GM12878 (cell line): ENCODE data around the gene AXDND1. TPM values are rescaled to one million over a fixed set of nuclear protein-coding genes. Genes with fewer than 3 reads are reported as not detected.

ENCODE experiments used
- ATAC-seq: fragments of 200-7000 bp; cut with Tn5 transposase; 3 replicates; pipeline ENCODE4 v1.9.1; 2020; ENCODE audit warnings: mild to moderate bottlenecking, moderate library complexity
- BruUV-seq: library from RNA; stranded (reverse); fragments of 400-500 nt; replicated peaks from 2 replicates; lab custom pipeline; 2021; lab: Mats Ljungman, UMichigan
- CTCF ChIA-PET: fragments of 300-600 bp; sonication (Branson Sonifier 250); formaldehyde crosslinking; extraction: SDS; loops from one replicate; lab custom pipeline; 2021; ENCODE audit warnings: inconsistent platforms; lab: Yijun Ruan, JAX
- POLR2A ChIA-PET: fragments of 350-600 bp; formaldehyde crosslinking; extraction: SDS; loops from one replicate; lab custom pipeline; 2021; ENCODE audit warnings: inconsistent platforms; lab: Charles Lee
- RAD21 ChIA-PET: fragments of 300-600 bp; sonication (Branson Sonifier 250); formaldehyde crosslinking; loops from one replicate; lab custom pipeline; 2023; ENCODE audit warnings: antibody characterized with exemption; ENCODE audit not compliant: unreplicated experiment; lab: Charles Lee
- SMC1A ChIA-PET: fragments of 300-600 bp; sonication (Branson Sonifier 250); formaldehyde crosslinking; loops from one replicate; lab custom pipeline; 2023; ENCODE audit not compliant: unreplicated experiment, uncharacterized antibody; lab: Charles Lee
- DNase-seq: peaks from one replicate; pipeline ENCODE4 v3.0.0-alpha.2; 2011; ENCODE audit warnings: low read depth, low spot score
- FAIRE-seq: peaks from 3 replicates; lab custom pipeline; 2011; peaks lifted over from hg19 to GRCh38; lab: Jason Lieb, UNC
- H2AFZ ChIP-seq: 2 replicates; pipeline ENCODE4 v1.6.0; 2011; ENCODE audit warnings: low read depth, low read length, control low read depth; ENCODE audit not compliant: control insufficient read depth
- H3K27ac ChIP-seq: 2 replicates; pipeline ENCODE4 v1.5.1; 2011; ENCODE audit warnings: control low read depth; ENCODE audit not compliant: control insufficient read depth, insufficient read depth
- H3K27me3 ChIP-seq, 2 experiments: replicated peaks in 1 of 2; 2 replicates each; pipeline versions ENCODE4 v1.6.0 to v1.6.1; 2011; ENCODE audit warnings: low read length in 1 of 2; ENCODE audit not compliant: control insufficient read depth in 2 of 2, insufficient read depth in 2 of 2
- H3K36me3 ChIP-seq, 2 experiments: 2 replicates each; pipeline ENCODE4 v1.5.1; 2011; ENCODE audit warnings: low read length in 1 of 2; ENCODE audit not compliant: control insufficient read depth in 2 of 2, insufficient read depth in 2 of 2
- H3K4me1 ChIP-seq: 2 replicates; pipeline ENCODE4 v1.6.1; 2011; ENCODE audit warnings: mild to moderate bottlenecking, low read length, moderate library complexity, mixed read lengths; ENCODE audit not compliant: control insufficient read depth, insufficient read depth
- H3K4me2 ChIP-seq: 2 replicates; pipeline ENCODE4 v1.6.0; 2011; ENCODE audit warnings: control low read depth; ENCODE audit not compliant: control insufficient read depth, insufficient read depth
- H3K4me3 ChIP-seq: fragments of 200-600 bp; sonication (generic); 2 replicates; pipeline ENCODE4 v1.5.1; 2016
- H3K79me2 ChIP-seq: 2 replicates; pipeline ENCODE4 v1.6.0; 2011; ENCODE audit warnings: low read length; ENCODE audit not compliant: control insufficient read depth, insufficient read depth
- H3K9ac ChIP-seq: 2 replicates; pipeline ENCODE4 v1.8.0; 2011; ENCODE audit warnings: low read length, control low read depth, mixed read lengths; ENCODE audit not compliant: control insufficient read depth, insufficient read depth
- H3K9me3 ChIP-seq: replicated peaks from 3 replicates; pipeline ENCODE4 v1.5.1; 2011; ENCODE audit warnings: mild to moderate bottlenecking, low read length; ENCODE audit not compliant: control insufficient read depth, insufficient read depth
- H4K20me1 ChIP-seq: 2 replicates; pipeline ENCODE4 v1.6.0; 2011; ENCODE audit not compliant: control insufficient read depth, insufficient read depth
- ESRRA ChIP-seq: IDR thresholded peaks from 2 replicates; pipeline ENCODE4 v1.6.1; 2012; ENCODE audit warnings: mild to moderate bottlenecking, low read length, improper control_type of control experiment
- HDAC2 ChIP-seq: fragments of 200-600 bp; sonication (generic); IDR thresholded peaks from 2 replicates; pipeline ENCODE4 v1.6.1; 2017
- JUNB ChIP-seq: IDR thresholded peaks from 2 replicates; pipeline ENCODE4 v1.6.1; 2016; ENCODE audit warnings: antibody characterized with exemption, mild to moderate bottlenecking
- MXI1 ChIP-seq: fragments of 150-350 bp; IDR thresholded peaks from 2 replicates; pipeline ENCODE4 v1.6.1; 2011; ENCODE audit warnings: low read depth, mild to moderate bottlenecking, inconsistent platforms, low read length, improper control_type of control experiment
- NFIC ChIP-seq: IDR thresholded peaks from 2 replicates; pipeline ENCODE4 v1.6.1; 2012; ENCODE audit warnings: low read depth, mild to moderate bottlenecking, inconsistent platforms, low read length, moderate library complexity
- NFXL1 ChIP-seq: fragments of 450-650 bp; IDR thresholded peaks from 2 replicates; pipeline ENCODE4 v1.6.1; 2017; ENCODE audit warnings: antibody characterized with exemption, mild to moderate bottlenecking, borderline replicate concordance
- STAT3 ChIP-seq: IDR thresholded peaks from 2 replicates; pipeline ENCODE4 v1.6.1; 2011; ENCODE audit warnings: low read depth, low read length, improper control_type of control experiment
- SUZ12 ChIP-seq: fragments of 200-600 bp; sonication (generic); IDR thresholded peaks from one replicate; pipeline ENCODE4 v1.6.1; 2018; ENCODE audit warnings: antibody characterized with exemption, mild to moderate bottlenecking; ENCODE audit not compliant: unreplicated experiment
- TCF12 ChIP-seq: IDR thresholded peaks from 2 replicates; pipeline ENCODE4 v1.6.1; 2011; ENCODE audit warnings: low read depth, mild to moderate bottlenecking, low read length
- TCF3 ChIP-seq: IDR thresholded peaks from 2 replicates; pipeline ENCODE4 v1.6.1; 2012; ENCODE audit warnings: low read depth, mild to moderate bottlenecking, low read length, borderline replicate concordance; ENCODE audit not compliant: insufficient read depth
- TCF7 ChIP-seq: IDR thresholded peaks from 2 replicates; pipeline ENCODE4 v1.6.1; 2014; ENCODE audit warnings: antibody characterized with exemption, borderline replicate concordance
- ZNF207 ChIP-seq: fragments of 450-650 bp; IDR thresholded peaks from 2 replicates; pipeline ENCODE4 v1.6.1; 2014; ENCODE audit warnings: antibody characterized with exemption, mild to moderate bottlenecking, borderline replicate concordance
- in situ Hi-C: fragments of 300-500 bp; cut with MboI; formaldehyde crosslinking; loops from 9 replicates; pipeline ENCODE4 v1.14.3; 2018; ENCODE audit warnings: mixed read lengths
- intact Hi-C: fragments of 100-400 bp; cut with micrococcal nuclease; formaldehyde crosslinking; loops from one replicate; pipeline ENCODE4 v1.14.2; 2022; ENCODE audit not compliant: unreplicated experiment
- polyA plus RNA-seq, 11 experiments: library from polyadenylated mRNA; depleted of rRNA in 4 of 11; unstranded in 6 of 11; stranded (reverse) in 5 of 11; fragments of >200 nt; fragmentation: Nextera tagmentation in 4 of 11; fragmentation: Illumina TruSeq in 1 of 11; extraction: Ambion mirVana in 4 of 11; extraction: Trizol in 1 of 11; gene quantifications; 1 replicate in 1 of 11; 2 replicates in 10 of 11; pipeline versions ENCODE4 v1.2.1 to v1.2.3, GENCODE V29; 2011 to 2016; ENCODE audit warnings: inconsistent platforms in 2 of 11, missing spikeins in 2 of 11, low read depth in 1 of 11
- total RNA-seq, 4 experiments: library from RNA; depleted of rRNA in 3 of 4; stranded (reverse); fragments of >200 nt in 3 of 4; fragmentation: Illumina TruSeq in 1 of 4; extraction: Trizol in 1 of 4; gene quantifications; 2 replicates each; pipeline versions ENCODE4 v1.2.1 to v1.2.3, GENCODE V29; 2013 to 2021
- TF ChIP-seq, protein P1 (sequence below): fragments of 450-650 bp; formaldehyde crosslinking; IDR thresholded peaks from 2 replicates; pipeline ENCODE4 v1.4.0; 2020; ENCODE audit warnings: mild to moderate bottlenecking, moderate library complexity
- TF ChIP-seq, protein P2 (sequence below): fragments of 450-650 bp; IDR thresholded peaks from 2 replicates; pipeline ENCODE4 v1.6.1; 2014; ENCODE audit warnings: mild to moderate bottlenecking
- TF ChIP-seq, protein P3 (sequence below): fragments of 450-650 bp; IDR thresholded peaks from 2 replicates; pipeline ENCODE4 v1.6.1; 2016; ENCODE audit warnings: mild to moderate bottlenecking

AXDND1 gene
- total and polyA plus RNA-seq, 10 of the 15 experiments (the other 5 are each of a cell fraction or from before 2014, with no cell fraction given): 0.12 to 0.84 (median 0.42) TPM

GRCh38 chr1:179445593-179445992, 79.8 kb downstream of the AXDND1 start:
- Histone ChIP-seq H3K9me3 (no peaks in the 10 kb centered on the region), H3K4me1 (no peaks in the 10 kb centered on the region), H3K9ac (no peak overlapping the region), H3K27ac (no peak overlapping the region), H3K4me2 (no peak overlapping the region), H3K27me3 (no peaks in the 10 kb centered on the region), H2AFZ (no peak overlapping the region), H3K4me3 (no peak overlapping the region), H3K79me2 (no peaks in the 10 kb centered on the region), H4K20me1 (no peaks in the 10 kb centered on the region), H3K36me3 (no peaks in the 10 kb centered on the region)
- no TSS peak for BruUV-seq
- ChIA-PET RAD21 (no interaction called here), CTCF (no interaction called here), SMC1A (no interaction called here), POLR2A (no interaction called here)
- intact Hi-C loops (no loop called here), in situ Hi-C loops (no loop called here)
- no peak for ATAC-seq
- DNase-seq: no peak
- no peak for FAIRE-seq
- TF ChIP-seq, protein P1, sequence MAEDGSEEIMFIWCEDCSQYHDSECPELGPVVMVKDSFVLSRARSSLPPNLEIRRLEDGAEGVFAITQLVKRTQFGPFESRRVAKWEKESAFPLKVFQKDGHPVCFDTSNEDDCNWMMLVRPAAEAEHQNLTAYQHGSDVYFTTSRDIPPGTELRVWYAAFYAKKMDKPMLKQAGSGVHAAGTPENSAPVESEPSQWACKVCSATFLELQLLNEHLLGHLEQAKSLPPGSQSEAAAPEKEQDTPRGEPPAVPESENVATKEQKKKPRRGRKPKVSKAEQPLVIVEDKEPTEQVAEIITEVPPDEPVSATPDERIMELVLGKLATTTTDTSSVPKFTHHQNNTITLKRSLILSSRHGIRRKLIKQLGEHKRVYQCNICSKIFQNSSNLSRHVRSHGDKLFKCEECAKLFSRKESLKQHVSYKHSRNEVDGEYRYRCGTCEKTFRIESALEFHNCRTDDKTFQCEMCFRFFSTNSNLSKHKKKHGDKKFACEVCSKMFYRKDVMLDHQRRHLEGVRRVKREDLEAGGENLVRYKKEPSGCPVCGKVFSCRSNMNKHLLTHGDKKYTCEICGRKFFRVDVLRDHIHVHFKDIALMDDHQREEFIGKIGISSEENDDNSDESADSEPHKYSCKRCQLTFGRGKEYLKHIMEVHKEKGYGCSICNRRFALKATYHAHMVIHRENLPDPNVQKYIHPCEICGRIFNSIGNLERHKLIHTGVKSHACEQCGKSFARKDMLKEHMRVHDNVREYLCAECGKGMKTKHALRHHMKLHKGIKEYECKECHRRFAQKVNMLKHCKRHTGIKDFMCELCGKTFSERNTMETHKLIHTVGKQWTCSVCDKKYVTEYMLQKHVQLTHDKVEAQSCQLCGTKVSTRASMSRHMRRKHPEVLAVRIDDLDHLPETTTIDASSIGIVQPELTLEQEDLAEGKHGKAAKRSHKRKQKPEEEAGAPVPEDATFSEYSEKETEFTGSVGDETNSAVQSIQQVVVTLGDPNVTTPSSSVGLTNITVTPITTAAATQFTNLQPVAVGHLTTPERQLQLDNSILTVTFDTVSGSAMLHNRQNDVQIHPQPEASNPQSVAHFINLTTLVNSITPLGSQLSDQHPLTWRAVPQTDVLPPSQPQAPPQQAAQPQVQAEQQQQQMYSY (CRISPR knock-in tag): no peak
- no peak for TF ChIP-seq NFXL1
- TF ChIP-seq, protein P2, sequence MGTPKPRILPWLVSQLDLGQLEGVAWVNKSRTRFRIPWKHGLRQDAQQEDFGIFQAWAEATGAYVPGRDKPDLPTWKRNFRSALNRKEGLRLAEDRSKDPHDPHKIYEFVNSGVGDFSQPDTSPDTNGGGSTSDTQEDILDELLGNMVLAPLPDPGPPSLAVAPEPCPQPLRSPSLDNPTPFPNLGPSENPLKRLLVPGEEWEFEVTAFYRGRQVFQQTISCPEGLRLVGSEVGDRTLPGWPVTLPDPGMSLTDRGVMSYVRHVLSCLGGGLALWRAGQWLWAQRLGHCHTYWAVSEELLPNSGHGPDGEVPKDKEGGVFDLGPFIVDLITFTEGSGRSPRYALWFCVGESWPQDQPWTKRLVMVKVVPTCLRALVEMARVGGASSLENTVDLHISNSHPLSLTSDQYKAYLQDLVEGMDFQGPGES: no peak
- no peak for TF ChIP-seq STAT3
- TF ChIP-seq HDAC2: no peak
- no peak for TF ChIP-seq MXI1
- no peak for TF ChIP-seq JUNB
- TF ChIP-seq NFIC: no peak
- TF ChIP-seq ESRRA: no peak
- no peak for TF ChIP-seq TCF3
- TF ChIP-seq, protein P3, sequence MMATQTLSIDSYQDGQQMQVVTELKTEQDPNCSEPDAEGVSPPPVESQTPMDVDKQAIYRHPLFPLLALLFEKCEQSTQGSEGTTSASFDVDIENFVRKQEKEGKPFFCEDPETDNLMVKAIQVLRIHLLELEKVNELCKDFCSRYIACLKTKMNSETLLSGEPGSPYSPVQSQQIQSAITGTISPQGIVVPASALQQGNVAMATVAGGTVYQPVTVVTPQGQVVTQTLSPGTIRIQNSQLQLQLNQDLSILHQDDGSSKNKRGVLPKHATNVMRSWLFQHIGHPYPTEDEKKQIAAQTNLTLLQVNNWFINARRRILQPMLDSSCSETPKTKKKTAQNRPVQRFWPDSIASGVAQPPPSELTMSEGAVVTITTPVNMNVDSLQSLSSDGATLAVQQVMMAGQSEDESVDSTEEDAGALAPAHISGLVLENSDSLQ: no peak
- no peak for TF ChIP-seq ZNF207
- no peak for TF ChIP-seq TCF7
- TF ChIP-seq TCF12: no peak
- no peak for TF ChIP-seq SUZ12
